ENCODE data around the gene PRKCA.
A peak's percentile ranks its signal among the peaks of the same experiment; 100 is the strongest.
"Not testable (repeated sequence)": the region's sequence is repeated elsewhere in the genome, so short reads cannot be mapped to it uniquely, and the experiment has no call there.

Gene PRKCA

GRCh38 chr17:66301864-66302741 lies at the start of gene PRKCA:
TSS of gene PRKCA (plus strand) at chr17:66302613.
- peak in 2 of 3 donors; percentile 35 to 71 for DNase-seq (ENCODE audit: low read depth in 2 of 3, low spot score in 1 of 3)

GRCh38 chr17:66253458-66253857 lies 49.0 kb upstream of the PRKCA start:
- DNase-seq (ENCODE audit: low read depth in 2 of 3, low spot score in 1 of 3), result not testable (repeated sequence)

- peak in 1 of 3 donors; percentile 35 for DNase-seq (ENCODE audit: low read depth in 2 of 3, low spot score in 1 of 3)
Measured at GRCh38 chr17:66255112-66255511, 47.3 kb upstream of the PRKCA start.

GRCh38 chr17:66255527-66255971 lies 46.9 kb upstream of the PRKCA start:
- DNase-seq (ENCODE audit: low read depth in 2 of 3, low spot score in 1 of 3), result no peak

- no peak for DNase-seq (ENCODE audit: low read depth in 2 of 3, low spot score in 1 of 3)
Measured at GRCh38 chr17:66260275-66260674, 42.1 kb upstream of the PRKCA start.

- DNase-seq (ENCODE audit: low read depth in 2 of 3, low spot score in 1 of 3), result no peak
Measured at GRCh38 chr17:66260688-66261087, 41.7 kb upstream of the PRKCA start.

- DNase-seq (ENCODE audit: low read depth in 2 of 3, low spot score in 1 of 3), result no peak
Measured at GRCh38 chr17:66262767-66263166, 39.6 kb upstream of the PRKCA start.

GRCh38 chr17:66264696-66265095 lies 37.7 kb upstream of the PRKCA start:
- no peak for DNase-seq (ENCODE audit: low read depth in 2 of 3, low spot score in 1 of 3)

GRCh38 chr17:66268247-66268927 lies 34.0 kb upstream of the PRKCA start:
- no peak for DNase-seq (ENCODE audit: low read depth in 2 of 3, low spot score in 1 of 3)

- DNase-seq (ENCODE audit: low read depth in 2 of 3, low spot score in 1 of 3), result no peak
Measured at GRCh38 chr17:66270106-66270505, 32.3 kb upstream of the PRKCA start.

GRCh38 chr17:66271512-66271911 lies 30.9 kb upstream of the PRKCA start:
- DNase-seq (ENCODE audit: low read depth in 2 of 3, low spot score in 1 of 3), result no peak

GRCh38 chr17:66272811-66273585 lies 29.4 kb upstream of the PRKCA start:
- no peak for DNase-seq (ENCODE audit: low read depth in 2 of 3, low spot score in 1 of 3)

- DNase-seq (ENCODE audit: low read depth in 2 of 3, low spot score in 1 of 3), result no peak
Measured at GRCh38 chr17:66273586-66273848, 28.9 kb upstream of the PRKCA start.

GRCh38 chr17:66275651-66276050 lies 26.8 kb upstream of the PRKCA start:
- peak in 2 of 3 donors; percentile 10 to 17 for DNase-seq (ENCODE audit: low read depth in 2 of 3, low spot score in 1 of 3)

GRCh38 chr17:66276328-66276937 lies 26.0 kb upstream of the PRKCA start:
- no peak for DNase-seq (ENCODE audit: low read depth in 2 of 3, low spot score in 1 of 3)

- no peak for DNase-seq (ENCODE audit: low read depth in 2 of 3, low spot score in 1 of 3)
Measured at GRCh38 chr17:66277191-66277590, 25.2 kb upstream of the PRKCA start.

GRCh38 chr17:66281661-66282369 lies 20.6 kb upstream of the PRKCA start:
- no peak for DNase-seq (ENCODE audit: low read depth in 2 of 3, low spot score in 1 of 3)

- no peak for DNase-seq (ENCODE audit: low read depth in 2 of 3, low spot score in 1 of 3)
Measured at GRCh38 chr17:66283296-66283934, 19.0 kb upstream of the PRKCA start.

- no peak for DNase-seq (ENCODE audit: low read depth in 2 of 3, low spot score in 1 of 3)
Measured at GRCh38 chr17:66283971-66284370, 18.4 kb upstream of the PRKCA start.

- DNase-seq (ENCODE audit: low read depth in 2 of 3, low spot score in 1 of 3), result no peak
Measured at GRCh38 chr17:66285149-66285548, 17.3 kb upstream of the PRKCA start.

All from stimulated activated CD4-positive, alpha-beta T cell treated with anti-CD3 and anti-CD28 coated beads, Interleukin-12 subunit alpha, Interleukin-12 subunit beta, amount 100 ng/mL, for 48 hours (primary cell).